Measurements from ENCODE around the gene ZC3H12D.
"Not testable (repeated sequence)": the region's sequence is repeated elsewhere in the genome, so short reads cannot be mapped to it uniquely, and the experiment has no call there.

ZC3H12D gene

DNA sequence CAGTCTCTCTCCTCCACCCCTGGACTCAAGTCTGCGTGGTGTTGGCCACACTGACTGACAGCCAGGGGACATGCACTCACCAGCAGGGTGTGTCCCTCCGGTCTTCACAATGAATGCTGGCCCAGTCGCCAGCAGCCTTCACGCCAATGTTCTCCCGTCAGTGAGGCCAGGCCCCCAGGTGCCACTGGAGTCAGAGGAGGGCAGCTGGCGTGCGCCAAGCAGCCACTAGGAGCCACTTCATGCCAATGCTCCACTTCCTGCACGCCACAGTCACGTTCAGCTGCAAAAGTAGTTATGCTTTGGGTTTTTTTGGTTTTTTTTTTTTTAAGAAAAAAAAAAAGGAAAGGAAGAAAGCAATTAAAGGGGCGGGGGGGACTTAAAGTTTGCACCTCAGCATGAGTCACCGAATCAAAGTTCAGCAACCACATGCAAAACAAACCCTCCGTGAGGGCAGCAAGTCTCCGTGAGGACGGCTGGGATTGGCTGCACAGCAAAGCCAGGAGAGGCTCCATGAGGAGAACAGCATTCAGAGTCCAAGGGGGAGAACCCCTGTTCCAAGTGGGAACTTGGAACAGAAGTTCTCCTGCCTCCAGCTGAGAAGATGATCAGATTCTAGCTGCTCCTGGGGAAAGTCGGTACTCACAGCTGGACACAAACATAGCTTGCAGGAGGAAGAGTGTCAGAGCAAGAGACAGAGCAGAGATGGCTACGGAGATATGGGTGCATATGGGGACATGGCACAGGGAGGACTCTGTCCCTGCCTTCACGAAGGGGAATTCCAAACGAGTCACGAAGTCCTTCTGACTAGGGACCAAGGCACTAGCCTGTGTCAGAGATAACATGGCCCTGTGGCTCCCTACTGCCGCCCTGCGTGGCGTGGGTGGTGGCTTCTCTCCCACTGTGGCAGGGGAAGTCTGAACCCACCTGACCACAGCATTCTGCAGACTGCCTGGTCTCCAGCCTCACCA, at the start of gene ZC3H12D:
Gene ZC3H12D (minus strand): TSS at position 282 of the 968 bp plus-strand sequence. CDS start 10,471 bp downstream, outside the sequence.
- no peak for DNase-seq (ENCODE audit: low read depth, low spot score)

GRCh38 chr6:149529650-149530049, 44.8 kb upstream of the ZC3H12D start:
- DNase-seq (ENCODE audit: low read depth, low spot score), result no peak

DNA sequence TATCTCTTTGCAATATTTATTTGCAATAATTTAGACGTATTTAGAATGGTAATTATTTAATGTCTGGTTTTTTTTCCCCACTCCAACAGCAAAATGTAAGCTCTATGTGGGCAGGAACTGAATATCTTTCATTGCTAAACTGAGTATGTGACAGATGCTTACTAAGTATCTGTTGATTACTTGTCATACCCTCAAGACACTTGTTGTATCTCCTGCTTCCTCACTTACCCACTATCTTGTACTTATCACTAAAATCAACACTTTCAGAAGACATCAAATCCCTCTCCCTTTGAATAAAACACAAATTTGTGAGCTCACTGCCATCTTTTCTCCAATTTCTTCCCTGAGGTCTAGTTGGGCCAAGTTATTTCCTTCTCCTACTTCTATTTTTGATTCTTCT, 30.7 kb upstream of the ZC3H12D start:
- no peak for DNase-seq (ENCODE audit: low read depth, low spot score)

- DNase-seq (ENCODE audit: low read depth, low spot score), result peak; percentile 80
Observed at GRCh38 chr6:149513915-149514314, 29.1 kb upstream of the ZC3H12D start.

- DNase-seq (ENCODE audit: low read depth, low spot score), result no peak
Observed at GRCh38 chr6:149510793-149511512, 26.1 kb upstream of the ZC3H12D start.

GRCh38 chr6:149508485-149508884, 23.7 kb upstream of the ZC3H12D start:
- DNase-seq (ENCODE audit: low read depth, low spot score), result peak; percentile 24

GRCh38 chr6:149503872-149504271, 19.1 kb upstream of the ZC3H12D start:
- no peak for DNase-seq (ENCODE audit: low read depth, low spot score)

DNA sequence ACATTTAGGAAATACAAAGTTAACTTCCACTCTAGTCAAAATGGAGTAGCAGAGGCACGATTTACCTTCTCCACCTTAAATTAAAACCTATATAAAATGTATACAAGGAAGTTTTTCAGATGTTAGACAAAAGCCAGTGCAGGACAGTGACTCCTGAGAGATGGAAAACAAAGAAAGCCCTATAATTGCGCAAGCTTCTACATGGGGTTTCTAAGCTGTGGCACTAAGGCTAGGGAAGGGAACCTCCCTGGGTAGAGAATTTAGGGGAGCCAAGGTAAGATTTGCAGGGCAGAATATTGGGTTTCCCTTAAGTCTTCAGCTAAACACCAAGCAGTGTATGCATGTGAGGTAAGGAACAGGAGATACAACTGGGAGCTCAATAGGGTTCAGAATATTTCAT, 18.5 kb upstream of the ZC3H12D start:
- no peak for DNase-seq (ENCODE audit: low read depth, low spot score)

- no peak for DNase-seq (ENCODE audit: low read depth, low spot score)
Observed at GRCh38 chr6:149501768-149502167, 17.0 kb upstream of the ZC3H12D start.

GRCh38 chr6:149501201-149501600, 16.4 kb upstream of the ZC3H12D start:
- no peak for DNase-seq (ENCODE audit: low read depth, low spot score)

DNA sequence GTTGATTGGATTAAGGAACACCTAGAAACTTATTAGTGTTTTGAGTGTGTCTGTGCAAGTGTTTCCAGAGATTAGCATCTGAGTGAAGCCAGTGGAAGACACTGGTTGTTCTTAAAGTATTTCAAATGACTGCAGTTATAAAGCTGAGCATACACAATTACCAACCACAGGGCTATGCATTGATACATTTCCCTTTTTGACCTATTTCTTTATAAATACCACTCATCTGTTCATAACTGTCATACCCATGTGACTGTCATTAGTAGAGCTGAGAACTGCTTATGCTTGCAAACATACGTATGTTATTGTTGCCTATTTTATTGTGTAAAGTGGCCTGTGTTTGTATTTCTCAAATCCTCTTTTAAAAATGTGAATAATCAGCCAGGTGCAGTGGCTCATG, 15.3 kb upstream of the ZC3H12D start:
- no peak for DNase-seq (ENCODE audit: low read depth, low spot score)

DNA sequence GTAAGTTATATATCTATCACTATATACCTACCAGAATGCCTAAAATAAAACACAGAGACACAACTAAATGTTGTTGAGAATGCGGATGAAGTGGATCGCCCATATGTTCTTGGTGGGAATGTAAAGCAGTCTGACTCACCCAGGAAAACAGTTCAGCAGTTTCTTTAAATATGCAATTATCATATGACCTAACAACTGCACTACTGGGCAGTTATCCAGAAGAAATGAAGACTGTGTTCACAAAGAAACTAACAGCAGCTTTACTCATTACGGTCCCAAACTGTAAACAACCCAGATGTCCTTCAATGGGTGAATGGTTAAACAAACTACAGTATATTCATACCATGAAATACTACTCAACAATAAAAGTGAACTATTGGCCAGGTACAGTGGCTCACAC, 14.3 kb upstream of the ZC3H12D start:
- DNase-seq (ENCODE audit: low read depth, low spot score), result peak; percentile 67

GRCh38 chr6:149497365-149497764, 12.6 kb upstream of the ZC3H12D start:
- DNase-seq (ENCODE audit: low read depth, low spot score), result no peak

DNA sequence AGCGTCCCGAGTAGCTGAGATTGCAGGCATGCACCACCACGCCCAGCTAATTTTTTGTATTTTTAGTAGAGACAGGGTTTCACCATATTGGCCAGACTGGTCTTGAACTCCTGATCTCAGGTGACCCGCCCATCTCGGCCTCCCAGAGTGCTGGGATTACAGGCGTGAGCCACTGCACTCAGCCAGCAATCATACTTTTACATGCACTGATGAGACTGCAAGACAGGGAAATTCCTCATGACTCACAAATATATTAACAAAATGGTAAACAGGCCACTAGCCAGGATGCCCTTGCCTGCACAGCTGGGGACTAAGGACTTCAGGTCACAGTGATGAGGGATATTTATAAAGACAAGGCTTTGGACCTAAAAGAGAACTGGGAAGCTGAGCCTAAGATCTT, 11.8 kb upstream of the ZC3H12D start:
- not testable (repeated sequence) for DNase-seq (ENCODE audit: low read depth, low spot score)

GRCh38 chr6:149495349-149496016, 10.7 kb upstream of the ZC3H12D start:
- not testable (repeated sequence) for DNase-seq (ENCODE audit: low read depth, low spot score)

GRCh38 chr6:149494810-149495209, 10.0 kb upstream of the ZC3H12D start:
- DNase-seq (ENCODE audit: low read depth, low spot score), result not testable (repeated sequence)

GRCh38 chr6:149493761-149494320, 9.0 kb upstream of the ZC3H12D start:
- DNase-seq (ENCODE audit: low read depth, low spot score), result no peak

DNA sequence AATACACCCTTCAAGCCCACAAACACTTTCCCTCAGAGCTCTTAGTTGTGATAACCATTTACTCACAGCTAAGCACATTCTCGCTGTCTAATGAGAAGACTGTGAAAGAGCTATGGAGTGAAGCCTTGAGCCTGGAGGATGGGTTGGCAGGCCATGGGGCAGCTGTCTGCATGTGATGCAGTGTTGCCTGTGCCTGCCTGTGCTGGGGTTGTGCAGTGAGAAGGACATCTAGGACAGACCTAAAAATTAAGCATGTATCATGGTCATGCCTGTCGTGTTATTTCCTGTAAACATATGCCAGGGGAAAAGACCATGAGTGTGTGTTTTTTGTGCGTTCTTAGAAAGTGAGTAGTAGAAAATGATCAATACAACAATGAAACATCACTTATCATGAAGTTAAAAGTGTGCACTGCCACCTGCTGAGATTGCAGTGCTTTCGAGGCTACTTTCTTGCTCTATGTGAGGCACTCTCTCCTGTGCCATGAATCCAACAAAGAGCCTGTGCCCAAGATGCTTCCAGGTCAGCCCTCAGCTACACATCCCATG, 8.1 kb upstream of the ZC3H12D start:
- no peak for DNase-seq (ENCODE audit: low read depth, low spot score)

DNA sequence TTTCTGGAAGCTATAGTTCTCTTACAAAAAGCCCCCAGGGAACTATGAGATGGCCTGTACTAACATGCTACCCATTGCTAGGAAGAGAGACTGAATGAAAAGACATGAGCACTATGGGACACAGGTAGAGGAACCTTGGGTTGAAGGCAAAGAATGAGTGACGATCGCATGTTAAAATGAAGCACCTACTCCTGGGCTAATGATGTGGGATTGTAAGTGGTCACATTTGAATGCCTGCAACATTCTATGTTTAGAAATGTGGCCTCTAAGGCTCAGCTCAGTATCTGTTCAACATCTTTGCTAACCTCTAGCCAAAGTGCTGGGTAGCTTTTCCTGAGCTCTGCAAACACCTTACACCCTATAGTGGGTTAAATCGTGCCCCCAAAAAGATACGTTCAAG, 5.2 kb upstream of the ZC3H12D start:
- no peak for DNase-seq (ENCODE audit: low read depth, low spot score)

DNA sequence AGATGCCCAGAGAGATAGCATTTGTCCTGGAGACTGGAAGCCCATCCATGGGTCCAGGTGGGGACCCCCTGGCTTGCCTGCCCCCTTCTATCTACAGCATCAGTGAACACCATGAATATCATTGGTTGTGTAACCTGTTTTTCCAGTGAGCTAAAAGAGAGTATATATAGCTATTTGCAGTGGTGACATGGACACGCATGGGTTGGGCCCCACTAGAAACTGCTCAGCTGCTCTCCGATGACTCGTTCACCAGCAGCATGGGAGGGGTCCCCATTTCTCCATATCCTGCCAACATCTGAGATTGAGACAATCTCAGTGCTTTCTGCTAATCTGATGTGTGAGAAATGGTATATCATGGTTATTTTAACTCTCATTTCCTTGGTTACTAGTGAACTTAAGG, 4.0 kb upstream of the ZC3H12D start:
- DNase-seq (ENCODE audit: low read depth, low spot score), result no peak

GRCh38 chr6:149487316-149487715, 2.5 kb upstream of the ZC3H12D start:
- no peak for DNase-seq (ENCODE audit: low read depth, low spot score)
